NCI-H2227 (cell line): Measurements from ENCODE around the gene PCDHB12.
"Not testable (repeated sequence)": the region's sequence is repeated elsewhere in the genome, so short reads cannot be mapped to it uniquely, and the experiment has no call there.

Experiments used
- DNase-seq: peaks from one replicate; lab custom pipeline; 2025; ENCODE audit not compliant: unreplicated experiment; lab: John Stamatoyannopoulos, UW

PCDHB12 gene

DNA sequence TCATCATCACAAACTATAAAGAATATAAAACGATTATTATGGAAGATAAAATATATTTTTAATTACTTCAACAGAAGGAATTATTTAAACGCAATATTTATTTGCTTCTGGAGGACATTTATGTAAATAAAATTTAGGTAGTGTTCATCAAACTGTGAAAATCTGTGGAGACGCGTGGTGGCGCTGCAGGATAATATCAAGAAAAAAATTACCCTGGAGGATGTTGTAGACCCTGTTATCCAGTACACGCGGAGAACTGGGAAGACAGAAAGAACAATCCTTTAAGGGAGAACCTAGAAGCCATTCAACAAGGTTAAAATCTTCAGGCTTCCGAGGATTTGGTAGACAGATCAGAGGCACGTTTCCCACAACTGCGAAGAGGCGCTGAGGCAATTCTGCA is at the start of gene PCDHB12:
Gene PCDHB12, plus strand, starts transcription at position 242 of the 400 bp plus-strand sequence. CDS start 189 bp downstream, outside the sequence.
- no peak for DNase-seq

DNA sequence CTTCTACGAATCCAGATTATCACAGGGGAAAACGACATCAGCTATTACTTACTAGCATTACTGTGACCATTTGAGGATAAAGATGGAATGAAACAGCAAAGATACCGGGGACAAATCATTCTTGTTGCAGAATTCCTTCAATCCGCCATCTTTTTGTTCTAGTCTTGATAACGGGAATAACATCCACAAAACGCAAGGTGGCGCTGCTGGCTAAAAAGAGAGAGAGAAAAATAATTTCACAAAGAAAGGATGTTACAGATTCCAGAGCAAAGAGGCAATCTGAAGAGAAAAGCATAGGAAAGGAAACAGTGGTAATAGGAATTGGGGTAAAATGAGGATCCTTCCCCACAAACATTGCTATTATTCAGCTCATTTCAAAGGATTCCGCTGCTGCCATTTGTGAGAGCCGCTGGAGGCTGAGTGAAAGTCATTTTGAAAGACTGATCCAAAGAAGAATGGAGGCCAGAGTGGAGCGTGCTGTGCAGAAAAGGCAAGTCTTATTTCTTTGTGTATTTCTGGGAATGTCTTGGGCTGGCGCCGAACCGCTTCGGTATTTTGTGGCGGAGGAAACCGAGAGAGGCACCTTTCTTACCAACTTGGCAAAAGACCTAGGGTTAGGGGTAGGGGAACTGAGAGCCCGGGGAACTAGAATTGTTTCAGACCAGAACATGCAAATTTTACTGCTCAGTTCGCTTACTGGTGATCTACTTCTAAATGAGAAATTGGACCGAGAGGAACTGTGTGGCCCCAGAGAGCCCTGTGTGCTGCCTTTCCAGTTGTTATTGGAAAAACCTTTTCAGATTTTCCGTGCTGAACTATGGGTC is 35.9 kb upstream of the PCDHB12 start, which contains the start of gene PCDHB7:
Gene PCDHB7, plus strand, starts transcription at position 264 of the 824 bp plus-strand sequence. Its CDS starts 192 bp downstream, at position 456.
- DNase-seq, result peak; percentile 49

DNA sequence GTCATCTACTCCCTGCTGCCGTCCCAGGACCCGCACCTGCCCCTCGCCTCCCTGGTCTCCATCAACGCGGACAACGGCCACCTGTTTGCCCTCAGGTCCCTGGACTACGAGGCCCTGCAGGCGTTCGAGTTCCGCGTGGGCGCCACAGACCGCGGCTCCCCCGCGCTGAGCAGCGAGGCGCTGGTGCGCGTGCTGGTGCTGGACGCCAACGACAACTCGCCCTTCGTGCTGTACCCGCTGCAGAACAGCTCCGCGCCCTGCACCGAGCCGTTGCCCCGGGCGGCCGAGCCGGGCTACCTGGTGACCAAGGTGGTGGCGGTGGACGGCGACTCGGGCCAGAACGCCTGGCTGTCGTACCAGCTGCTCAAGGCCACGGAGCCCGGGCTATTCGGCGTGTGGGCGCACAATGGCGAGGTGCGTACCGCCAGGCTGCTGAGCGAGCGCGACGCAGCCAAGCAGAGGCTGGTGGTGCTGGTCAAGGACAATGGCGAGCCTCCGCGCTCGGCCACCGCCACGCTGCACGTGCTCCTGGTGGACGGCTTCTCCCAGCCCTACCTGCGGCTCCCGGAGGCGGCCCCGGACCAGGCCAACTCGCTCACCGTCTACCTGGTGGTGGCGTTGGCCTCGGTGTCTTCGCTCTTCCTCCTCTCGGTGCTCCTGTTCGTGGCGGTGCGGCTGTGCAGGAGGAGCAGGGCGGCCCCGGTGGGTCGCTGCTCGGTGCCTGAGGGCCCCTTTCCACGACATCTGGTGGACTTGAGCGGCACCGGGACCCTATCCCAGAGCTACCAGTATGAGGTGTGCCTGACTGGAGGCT is 34.0 kb upstream of the PCDHB12 start:
- not testable (repeated sequence) for DNase-seq

DNA sequence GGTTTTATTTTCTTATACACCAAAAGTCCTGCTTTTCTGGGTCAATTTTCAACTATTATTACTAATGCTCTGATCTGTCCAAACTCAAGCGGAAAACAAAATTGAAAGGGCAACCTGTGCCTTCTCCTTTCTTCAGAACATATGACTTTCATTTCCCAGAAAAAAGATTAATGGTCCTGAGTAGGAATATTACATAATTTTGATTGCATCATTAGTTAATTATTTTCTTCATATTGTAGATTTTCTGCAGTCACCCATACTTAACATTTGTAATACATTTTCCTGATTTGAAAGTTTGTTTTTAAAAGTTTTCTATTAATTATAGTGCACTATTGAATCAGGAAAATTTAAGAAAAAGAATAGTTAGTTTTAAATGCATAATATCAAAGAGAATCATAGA is 32.6 kb upstream of the PCDHB12 start:
- no peak for DNase-seq

DNA sequence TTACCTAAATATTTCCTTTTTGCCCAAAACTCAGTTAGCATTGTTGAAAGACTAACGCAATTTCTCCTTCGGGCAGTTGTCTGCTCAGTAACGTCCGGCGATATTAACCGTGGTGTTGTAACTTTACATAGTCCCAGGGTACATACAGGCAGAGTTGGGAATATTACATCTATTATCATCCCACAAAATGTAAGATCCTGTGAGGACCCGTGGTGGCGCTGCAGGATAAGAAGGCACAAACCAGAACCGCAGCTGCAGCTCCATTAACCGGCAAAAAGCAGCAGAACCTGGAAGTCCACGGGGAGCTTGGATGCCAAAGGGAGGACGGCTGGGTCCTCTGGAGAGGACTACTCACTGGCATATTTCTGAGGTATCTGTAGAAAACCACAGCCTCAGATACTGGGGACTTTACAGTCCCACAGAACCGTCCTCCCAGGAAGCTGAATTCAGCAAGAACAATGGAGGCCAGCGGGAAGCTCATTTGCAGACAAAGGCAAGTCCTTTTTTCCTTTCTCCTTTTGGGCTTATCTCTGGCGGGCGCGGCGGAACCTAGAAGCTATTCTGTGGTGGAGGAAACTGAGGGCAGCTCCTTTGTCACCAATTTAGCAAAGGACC is 30.8 kb upstream of the PCDHB12 start, which contains the start of gene PCDHB8:
Gene PCDHB8, plus strand, starts transcription at position 214 of the 615 bp plus-strand sequence. Its CDS starts 245 bp downstream, at position 459.
- DNase-seq, result not testable (repeated sequence)

DNA sequence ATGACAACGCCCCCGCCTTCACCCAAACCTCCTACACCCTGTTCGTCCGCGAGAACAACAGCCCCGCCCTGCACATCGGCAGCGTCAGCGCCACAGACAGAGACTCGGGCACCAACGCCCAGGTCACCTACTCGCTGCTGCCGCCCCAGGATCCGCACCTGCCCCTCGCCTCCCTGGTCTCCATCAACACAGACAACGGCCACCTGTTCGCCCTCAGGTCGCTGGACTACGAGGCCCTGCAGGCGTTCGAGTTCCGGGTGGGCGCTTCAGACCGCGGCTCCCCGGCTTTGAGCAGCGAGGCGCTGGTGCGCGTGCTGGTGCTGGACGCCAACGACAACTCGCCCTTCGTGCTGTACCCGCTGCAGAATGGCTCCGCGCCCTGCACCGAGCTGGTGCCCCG is 29.1 kb upstream of the PCDHB12 start:
- not testable (repeated sequence) for DNase-seq

DNA sequence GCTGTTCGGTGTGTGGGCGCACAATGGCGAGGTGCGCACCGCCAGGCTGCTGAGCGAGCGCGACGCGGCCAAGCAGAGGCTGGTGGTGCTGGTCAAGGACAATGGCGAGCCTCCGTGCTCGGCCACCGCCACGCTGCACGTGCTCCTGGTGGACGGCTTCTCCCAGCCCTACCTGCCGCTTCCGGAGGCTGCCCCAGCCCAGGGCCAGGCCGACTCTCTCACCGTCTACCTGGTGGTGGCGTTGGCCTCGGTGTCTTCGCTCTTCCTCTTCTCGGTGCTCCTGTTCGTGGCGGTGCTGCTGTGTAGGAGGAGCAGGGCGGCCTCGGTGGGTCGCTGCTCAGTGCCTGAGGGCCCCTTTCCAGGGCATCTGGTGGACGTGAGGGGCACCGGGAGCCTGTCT is 28.6 kb upstream of the PCDHB12 start:
- not testable (repeated sequence) for DNase-seq

DNA sequence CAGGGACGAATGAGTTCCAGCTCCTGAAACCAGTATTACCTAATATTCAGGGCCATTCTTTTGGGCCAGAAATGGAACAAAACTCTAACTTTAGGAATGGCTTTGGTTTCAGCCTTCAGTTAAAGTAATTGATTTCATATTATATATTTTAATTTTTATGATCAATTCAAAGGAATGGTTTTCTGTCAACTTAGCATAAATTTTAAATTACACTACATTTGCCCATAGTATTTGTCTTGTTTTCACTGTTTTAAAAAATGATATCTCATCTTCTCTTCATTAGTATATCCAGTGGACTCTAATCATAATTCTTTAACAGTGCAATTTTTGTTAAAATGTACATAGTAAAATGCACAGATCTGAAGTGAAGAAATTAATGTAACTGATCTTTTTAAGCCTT is 28.2 kb upstream of the PCDHB12 start:
- no peak for DNase-seq

DNA sequence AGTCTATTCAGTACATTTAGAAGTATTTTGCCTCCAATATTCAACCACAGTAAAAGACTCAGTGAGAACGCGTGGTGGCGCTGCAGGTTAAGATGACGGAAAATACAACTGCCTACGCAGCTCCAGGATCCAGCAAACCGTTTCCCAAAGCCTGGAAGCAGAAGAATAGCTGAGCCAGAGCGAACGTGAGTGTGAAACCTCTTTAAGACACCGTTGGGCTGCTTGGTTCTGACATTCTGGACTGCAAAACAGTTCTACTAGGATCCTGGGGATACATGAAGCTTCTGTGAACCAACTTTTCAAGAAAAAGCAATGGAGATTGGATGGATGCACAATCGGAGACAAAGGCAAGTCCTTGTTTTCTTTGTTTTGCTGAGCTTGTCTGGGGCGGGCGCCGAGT is 26.3 kb upstream of the PCDHB12 start, which contains the start of gene PCDHB16:
Gene PCDHB16, plus strand, starts transcription at position 140 of the 400 bp plus-strand sequence. Its CDS starts 173 bp downstream, at position 313.
- peak; percentile 9 for DNase-seq

DNA sequence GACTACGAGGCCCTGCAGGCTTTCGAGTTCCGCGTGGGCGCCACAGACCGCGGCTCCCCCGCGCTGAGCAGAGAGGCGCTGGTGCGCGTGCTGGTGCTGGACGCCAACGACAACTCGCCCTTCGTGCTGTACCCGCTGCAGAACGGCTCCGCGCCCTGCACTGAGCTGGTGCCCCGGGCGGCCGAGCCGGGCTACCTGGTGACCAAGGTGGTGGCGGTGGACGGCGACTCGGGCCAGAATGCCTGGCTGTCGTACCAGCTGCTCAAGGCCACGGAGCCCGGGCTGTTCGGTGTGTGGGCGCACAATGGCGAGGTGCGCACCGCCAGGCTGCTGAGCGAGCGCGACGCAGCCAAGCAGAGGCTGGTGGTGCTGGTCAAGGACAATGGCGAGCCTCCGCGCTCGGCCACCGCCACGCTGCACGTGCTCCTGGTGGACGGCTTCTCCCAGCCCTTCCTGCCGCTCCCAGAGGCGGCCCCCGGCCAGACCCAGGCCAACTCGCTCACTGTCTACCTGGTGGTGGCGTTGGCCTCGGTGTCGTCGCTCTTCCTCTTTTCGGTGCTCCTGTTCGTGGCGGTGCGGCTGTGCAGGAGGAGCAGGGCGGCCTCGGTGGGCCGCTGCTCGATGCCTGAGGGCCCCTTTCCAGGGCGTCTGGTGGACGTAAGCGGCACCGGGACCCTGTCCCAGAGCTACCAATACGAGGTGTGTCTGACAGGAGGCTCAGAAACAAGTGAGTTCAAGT is 24.2 kb upstream of the PCDHB12 start:
- not testable (repeated sequence) for DNase-seq

DNA sequence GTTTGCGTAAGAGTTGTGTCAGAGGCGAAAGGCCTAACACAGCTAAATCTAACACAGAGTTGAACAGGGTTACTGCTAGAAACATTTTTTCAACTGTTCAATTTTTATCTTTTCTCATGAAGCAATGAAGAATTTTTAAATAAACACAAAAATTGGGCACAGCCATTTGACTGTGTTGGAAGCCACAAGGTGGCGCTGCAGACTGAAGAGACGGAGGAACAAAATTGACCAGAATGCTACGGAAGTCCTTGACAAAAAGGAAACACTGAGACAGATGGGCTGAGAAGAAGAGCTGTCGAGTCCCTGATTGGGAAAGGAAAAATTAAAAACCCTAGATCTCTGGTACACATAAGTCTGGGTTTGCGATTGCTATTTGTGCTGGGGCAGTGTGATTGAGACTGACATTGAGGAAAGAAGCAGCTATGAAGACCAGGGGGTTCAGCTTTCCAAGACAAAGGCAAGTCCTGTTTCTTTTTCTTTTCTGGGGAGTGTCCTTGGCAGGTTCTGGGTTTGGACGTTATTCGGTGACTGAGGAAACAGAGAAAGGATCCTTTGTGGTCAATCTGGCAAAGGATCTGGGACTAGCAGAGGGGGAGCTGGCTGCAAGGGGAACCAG is 21.5 kb upstream of the PCDHB12 start, which contains the start of gene PCDHB9:
Gene PCDHB9, plus strand, starts transcription at position 265 of the 616 bp plus-strand sequence. Its CDS starts 158 bp downstream, at position 423.
- peak; percentile 80 for DNase-seq

DNA sequence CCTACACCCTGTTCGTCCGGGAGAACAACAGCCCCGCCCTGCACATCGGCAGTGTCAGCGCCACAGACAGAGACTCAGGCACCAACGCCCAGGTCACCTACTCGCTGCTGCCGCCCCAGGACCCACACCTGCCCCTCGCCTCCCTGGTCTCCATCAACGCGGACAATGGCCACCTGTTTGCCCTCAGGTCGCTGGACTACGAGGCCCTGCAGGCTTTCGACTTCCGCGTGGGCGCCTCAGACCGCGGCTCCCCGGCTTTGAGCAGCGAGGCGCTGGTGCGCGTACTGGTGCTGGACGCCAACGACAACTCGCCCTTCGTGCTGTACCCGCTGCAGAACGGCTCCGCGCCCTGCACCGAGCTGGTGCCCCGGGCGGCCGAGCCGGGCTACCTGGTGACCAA is 19.8 kb upstream of the PCDHB12 start:
- not testable (repeated sequence) for DNase-seq

DNA sequence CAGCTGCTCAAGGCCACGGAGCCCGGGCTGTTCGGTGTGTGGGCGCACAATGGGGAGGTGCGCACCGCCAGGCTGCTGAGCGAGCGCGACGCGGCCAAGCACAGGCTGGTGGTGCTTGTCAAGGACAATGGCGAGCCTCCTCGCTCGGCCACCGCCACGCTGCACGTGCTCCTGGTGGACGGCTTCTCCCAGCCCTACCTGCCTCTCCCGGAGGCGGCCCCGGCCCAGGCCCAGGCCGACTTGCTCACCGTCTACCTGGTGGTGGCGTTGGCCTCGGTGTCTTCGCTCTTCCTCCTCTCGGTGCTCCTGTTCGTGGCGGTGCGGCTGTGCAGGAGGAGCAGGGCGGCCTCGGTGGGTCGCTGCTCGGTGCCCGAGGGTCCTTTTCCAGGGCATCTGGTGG is 19.4 kb upstream of the PCDHB12 start:
- not testable (repeated sequence) for DNase-seq

DNA sequence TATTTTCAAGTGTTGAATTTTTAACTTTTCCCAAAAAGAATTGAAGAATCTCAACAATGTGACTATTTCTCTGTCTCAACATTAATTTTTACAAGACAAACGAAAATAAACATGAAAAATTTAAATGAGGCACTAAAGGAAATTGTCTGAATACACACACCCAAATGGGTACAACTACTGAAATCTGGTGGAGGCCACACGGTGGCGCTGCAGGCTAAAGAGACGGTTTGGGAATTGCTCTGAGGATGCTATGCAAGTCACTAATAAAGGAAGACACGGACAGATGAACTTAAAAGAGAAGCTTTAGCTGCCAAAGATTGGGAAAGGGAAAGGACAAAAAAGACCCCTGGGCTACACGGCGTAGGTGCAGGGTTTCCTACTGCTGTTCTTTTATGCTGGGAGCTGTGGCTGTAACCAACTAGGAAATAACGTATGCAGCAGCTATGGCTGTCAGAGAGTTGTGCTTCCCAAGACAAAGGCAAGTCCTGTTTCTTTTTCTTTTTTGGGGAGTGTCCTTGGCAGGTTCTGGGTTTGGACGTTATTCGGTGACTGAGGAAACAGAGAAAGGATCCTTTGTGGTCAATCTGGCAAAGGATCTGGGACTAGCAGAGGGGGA is 16.3 kb upstream of the PCDHB12 start, which contains the start of gene PCDHB10:
Gene PCDHB10, plus strand, starts transcription at position 244 of the 616 bp plus-strand sequence. Its CDS starts 200 bp downstream, at position 444.
- peak; percentile 63 for DNase-seq

DNA sequence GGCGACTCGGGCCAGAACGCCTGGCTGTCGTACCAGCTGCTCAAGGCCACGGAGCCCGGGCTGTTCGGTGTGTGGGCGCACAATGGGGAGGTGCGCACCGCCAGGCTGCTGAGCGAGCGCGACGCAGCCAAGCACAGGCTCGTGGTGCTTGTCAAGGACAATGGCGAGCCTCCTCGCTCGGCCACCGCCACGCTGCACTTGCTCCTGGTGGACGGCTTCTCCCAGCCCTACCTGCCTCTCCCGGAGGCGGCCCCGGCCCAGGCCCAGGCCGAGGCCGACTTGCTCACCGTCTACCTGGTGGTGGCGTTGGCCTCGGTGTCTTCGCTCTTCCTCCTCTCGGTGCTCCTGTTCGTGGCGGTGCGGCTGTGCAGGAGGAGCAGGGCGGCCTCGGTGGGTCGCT is 14.2 kb upstream of the PCDHB12 start:
- not testable (repeated sequence) for DNase-seq

DNA sequence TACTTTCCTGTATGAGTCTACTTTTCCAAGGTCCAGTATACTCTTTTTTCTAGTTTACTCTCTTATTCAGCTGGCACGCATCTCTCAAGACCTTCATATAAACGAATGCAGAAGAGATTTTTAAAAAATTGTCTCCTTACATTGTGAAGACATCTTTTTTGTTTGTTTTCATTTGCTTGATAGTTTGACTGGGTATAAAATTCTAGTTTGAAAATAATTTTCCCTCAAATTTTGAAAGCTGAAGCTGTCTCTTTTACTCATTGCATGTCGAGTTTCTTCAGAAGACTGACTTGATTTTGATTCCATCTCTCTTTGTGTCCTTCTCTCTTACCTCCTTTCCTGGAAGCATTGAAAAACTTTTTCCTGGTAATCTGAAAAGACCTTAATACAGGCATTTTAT is 12.2 kb upstream of the PCDHB12 start:
- DNase-seq, result no peak

DNA sequence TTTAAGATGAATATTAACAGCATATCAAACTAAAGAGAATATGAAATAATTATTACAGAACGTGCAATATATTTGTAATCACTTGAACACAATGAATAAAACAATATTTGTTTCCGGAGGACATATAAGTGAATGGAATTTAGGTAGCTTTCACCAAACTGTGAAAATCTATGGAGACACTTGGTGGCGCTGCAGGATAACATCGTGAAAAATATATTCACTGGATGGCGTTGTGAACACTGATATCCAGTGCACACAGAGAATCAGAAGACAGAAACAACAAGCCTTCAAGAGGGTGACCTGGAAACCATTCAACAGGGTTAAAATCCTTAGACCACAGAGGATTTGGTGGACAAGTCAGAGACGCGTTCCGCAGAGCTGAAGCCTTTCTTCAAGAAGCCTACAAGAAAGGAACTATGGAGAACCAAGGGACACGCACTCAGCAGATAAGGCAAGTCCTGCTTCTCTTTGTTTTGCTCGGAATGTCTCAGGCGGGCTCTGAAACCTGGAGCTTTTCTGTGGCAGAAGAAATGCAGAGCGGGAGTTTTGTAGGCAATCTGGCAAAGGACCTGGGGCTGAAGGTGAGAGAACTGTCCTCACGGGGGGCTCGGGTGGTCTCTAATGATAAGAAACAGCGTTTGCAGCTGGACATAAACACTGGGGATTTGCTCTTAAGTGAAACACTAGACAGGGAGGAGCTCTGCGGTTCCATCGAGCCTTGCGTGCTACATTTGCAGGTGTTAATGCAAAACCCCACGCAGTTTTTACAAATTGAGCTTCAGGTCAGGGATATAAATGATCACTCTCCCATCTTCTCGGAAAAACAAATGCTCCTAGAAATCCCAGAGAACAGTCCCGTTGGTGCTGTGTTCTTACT is 8.9 kb upstream of the PCDHB12 start, which contains the start of gene PCDHB11:
Gene PCDHB11, plus strand, starts transcription at position 269 of the 877 bp plus-strand sequence. Its CDS starts 148 bp downstream, at position 417.
- peak; percentile 70 for DNase-seq

DNA sequence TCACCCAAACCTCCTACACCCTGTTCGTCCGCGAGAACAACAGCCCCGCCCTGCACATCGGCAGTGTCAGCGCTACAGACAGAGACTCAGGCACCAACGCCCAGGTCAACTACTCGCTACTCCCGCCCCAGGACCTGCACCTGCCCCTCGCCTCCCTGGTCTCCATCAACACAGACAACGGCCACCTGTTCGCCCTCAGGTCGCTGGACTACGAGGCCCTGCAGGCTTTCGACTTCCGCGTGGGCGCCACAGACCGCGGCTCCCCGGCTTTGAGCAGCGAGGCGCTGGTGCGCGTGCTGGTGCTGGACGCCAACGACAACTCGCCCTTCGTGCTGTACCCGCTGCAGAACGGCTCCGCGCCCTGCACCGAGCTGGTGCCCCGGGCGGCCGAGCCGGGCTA is 7.4 kb upstream of the PCDHB12 start:
- not testable (repeated sequence) for DNase-seq
